OCI-LY1 (cell line): ENCODE results near the gene POLR1G.

Experiments used
- CTCF ChIP-seq: fragments of 200-600 bp; sonication (generic), shearing (Covaris generic); IDR thresholded peaks from 2 replicates; pipeline ENCODE4 v1.5.1; 2017; ENCODE audit warnings: mild to moderate bottlenecking, antibody characterized with exemption, low read length, moderate library complexity, mixed read lengths
- EZH2 ChIP-seq: fragments of 200-600 bp; sonication (generic), shearing (Covaris generic); IDR thresholded peaks from 2 replicates; pipeline ENCODE4 v1.8.0; 2017; ENCODE audit warnings: borderline replicate concordance, mixed run types, mild to moderate bottlenecking, antibody characterized with exemption, low read length, moderate library complexity, mixed read lengths

GRCh38 chr19:45440873-45441654 is 34.6 kb downstream of the POLR1G start:
- TF ChIP-seq CTCF = no peak
- no peak for TF ChIP-seq EZH2
